Activated CD4-positive, alpha-beta T cell treated with anti-CD3 and anti-CD28 coated beads, Interleukin-2, Interleukin-4, amounts not matched to agents 100 ng/mL and 50 ng/mL, durations not matched to agents 16 hours and 8 hours (primary cell): ENCODE results near the gene QSOX2.

ENCODE experiments used
- DNase-seq: peaks from one replicate; pipeline ENCODE4 v3.0.0-alpha.2; 2020; ENCODE audit warnings: low spot score

The QSOX2 gene

GRCh38 chr9:136264441-136265405, 19.1 kb upstream of the QSOX2 start:
- DNase-seq = no peak

- DNase-seq = no peak
Measured at GRCh38 chr9:136264031-136264430, 18.4 kb upstream of the QSOX2 start.

GRCh38 chr9:136262671-136263178, 17.1 kb upstream of the QSOX2 start:
- DNase-seq = no peak

- DNase-seq = no peak
Measured at GRCh38 chr9:136261686-136262430, 16.2 kb upstream of the QSOX2 start.

- DNase-seq = no peak
Measured at GRCh38 chr9:136260936-136261472, 15.4 kb upstream of the QSOX2 start.

- DNase-seq = no peak
Measured at GRCh38 chr9:136260521-136260920, 14.9 kb upstream of the QSOX2 start.

GRCh38 chr9:136259836-136260235, 14.2 kb upstream of the QSOX2 start:
- DNase-seq = no peak

GRCh38 chr9:136259517-136259813, 13.9 kb upstream of the QSOX2 start:
- no peak for DNase-seq

- DNase-seq = no peak
Measured at GRCh38 chr9:136258786-136259516, 13.3 kb upstream of the QSOX2 start.

GRCh38 chr9:136258299-136258625, 12.7 kb upstream of the QSOX2 start:
- no peak for DNase-seq

- no peak for DNase-seq
Measured at GRCh38 chr9:136257381-136258298, 12.0 kb upstream of the QSOX2 start.

GRCh38 chr9:136255896-136256890, 10.6 kb upstream of the QSOX2 start:
- no peak for DNase-seq

GRCh38 chr9:136255166-136255538, 9.5 kb upstream of the QSOX2 start:
- no peak for DNase-seq

- DNase-seq = no peak
Measured at GRCh38 chr9:136254381-136255165, 9.0 kb upstream of the QSOX2 start.

- DNase-seq = no peak
Measured at GRCh38 chr9:136253246-136254130, 7.9 kb upstream of the QSOX2 start.

GRCh38 chr9:136252846-136253245, 7.2 kb upstream of the QSOX2 start:
- no peak for DNase-seq

- no peak for DNase-seq
Measured at GRCh38 chr9:136252281-136252680, 6.7 kb upstream of the QSOX2 start.
